MV-4-11 (cell line): ENCODE data around the gene CACNA1G.
A peak's percentile ranks its signal among the peaks of the same experiment; 100 is the strongest.

Experiments
- DNase-seq: peaks from one replicate; lab custom pipeline; 2025; lab: John Stamatoyannopoulos, UW

Gene CACNA1G

DNA sequence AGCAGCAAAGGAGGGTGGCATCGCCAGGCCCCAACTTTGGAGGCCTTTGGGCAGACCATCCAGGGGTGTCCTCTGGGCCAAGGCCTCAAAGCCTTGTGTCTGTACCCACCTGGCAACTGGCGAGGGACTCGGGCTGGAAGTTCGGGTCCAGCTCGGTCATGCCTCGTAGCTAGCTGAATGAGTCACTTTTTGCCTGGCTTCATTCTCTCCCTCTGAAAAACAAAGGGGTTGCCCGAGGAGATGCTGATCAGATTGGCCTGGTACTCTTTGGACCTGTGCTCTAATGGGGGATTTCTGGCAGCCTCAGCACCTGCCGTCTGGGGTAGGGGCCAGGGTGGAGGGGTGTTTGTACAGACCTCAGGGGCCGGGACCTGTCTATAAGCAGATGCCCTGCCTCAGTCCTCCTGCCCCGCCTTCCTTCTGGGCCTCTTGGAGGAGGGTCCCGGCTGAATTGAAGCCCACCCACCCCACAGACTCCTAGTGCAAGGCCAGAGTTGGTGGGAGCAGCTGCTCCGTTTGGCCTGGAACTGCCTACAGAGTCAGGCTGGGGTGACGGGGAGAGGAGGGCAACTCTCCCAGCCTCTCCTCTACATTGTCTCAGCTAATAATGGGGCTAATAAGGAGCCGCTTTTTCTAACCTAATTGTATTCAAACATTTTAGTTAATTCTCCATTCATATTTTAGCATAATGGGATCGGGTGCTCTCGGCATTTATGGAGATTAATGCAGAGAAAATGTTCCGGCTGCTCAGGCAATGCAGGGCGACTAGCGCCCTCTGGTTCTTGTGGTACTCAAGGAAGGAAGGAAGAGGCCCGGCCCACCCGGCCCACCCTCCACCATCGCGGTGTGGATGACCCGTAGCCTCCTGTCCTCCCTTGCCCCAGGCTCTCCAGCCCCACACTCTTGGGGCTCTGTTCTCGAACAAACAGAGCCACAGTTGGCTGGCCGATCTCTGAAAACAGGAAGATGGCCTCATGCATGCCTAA, 52.8 kb downstream of the CACNA1G start:
- no peak for DNase-seq

DNA sequence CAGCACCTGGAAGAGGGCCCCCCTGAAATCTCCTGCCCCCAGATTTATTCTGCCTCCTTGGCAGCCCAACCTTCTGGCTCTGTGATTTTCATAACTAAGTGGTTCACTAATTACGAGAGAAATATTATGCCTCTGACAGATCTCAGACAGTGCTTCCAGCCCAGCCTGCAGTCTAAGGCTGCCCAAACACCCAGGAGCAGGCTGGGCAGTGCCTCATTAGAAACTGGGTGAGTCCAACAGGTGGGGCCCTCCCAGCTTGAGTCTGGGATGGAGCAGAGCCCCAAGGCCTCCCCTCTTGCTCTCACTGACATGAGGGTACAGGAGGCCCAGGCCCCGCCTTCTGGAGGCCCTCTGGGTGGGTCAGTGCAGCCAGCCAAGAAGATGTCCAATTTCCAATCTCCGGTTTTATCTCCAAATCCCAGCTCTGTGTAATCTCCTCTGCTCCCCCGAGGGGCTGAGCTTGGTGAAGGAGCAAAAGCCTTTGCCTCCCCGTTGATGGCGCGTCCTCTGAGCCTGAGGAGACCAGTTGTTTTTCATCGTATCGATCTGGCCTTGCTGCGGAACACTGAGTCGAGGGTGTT, 54.0 kb downstream of the CACNA1G start:
- no peak for DNase-seq

DNA sequence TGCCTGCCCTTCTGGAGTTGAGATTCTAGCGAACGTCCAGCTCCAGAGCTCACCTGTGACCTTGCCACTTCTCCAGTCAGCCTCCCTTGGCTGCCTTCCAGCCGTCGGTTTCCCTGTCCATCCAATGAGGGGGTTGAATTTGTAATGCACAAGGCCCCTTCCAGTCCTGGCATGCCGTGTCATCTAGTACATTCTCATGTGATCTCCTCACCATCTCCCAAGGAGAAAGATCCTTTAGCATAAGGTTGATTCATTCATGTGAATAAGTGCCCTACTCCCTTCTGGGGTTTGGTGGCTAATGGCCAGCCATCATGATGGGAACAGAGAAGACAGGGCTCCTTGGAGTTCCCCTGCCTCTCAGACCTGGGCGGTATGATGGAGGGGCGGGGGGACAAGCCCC, 55.3 kb downstream of the CACNA1G start:
- no peak for DNase-seq

DNA sequence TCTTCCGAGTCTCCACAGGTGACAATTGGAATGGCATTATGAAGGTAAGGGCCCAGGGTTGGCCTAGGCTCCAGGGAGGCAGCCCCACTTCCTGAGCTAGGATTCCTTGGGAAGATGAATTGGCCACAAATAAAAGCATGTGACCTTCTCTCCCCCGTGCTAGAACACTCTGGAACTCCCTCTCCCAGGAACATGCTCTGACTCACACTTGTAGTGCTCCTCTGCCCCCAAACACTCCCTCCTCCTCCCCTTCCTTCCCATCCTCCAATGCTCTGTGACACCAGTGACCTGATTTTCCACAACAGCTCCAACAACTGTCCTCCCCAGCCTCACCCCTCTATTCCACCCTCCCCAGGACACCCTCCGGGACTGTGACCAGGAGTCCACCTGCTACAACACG, 57.8 kb downstream of the CACNA1G start:
- no peak for DNase-seq

DNA sequence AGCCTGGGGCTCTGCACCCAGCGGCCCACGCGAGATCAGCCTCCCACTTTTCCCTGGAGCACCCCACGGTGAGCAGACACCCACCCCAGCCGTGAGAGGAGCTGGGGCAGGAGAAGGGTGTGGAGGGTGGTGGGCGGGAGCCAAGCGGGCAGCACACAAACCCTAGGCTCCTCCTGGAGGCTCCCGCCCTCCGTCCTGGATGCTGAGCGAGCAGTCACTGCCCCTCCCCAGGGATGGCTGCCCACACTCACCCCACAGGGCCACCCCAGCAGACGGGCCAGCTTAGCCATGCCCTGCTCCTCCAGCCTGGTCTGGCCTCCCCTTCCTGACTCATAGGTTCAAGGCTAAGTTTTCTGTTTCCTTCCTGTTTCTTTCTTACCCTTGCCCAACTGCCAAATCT, 58.4 kb downstream of the CACNA1G start:
- peak; percentile 69 for DNase-seq

DNA sequence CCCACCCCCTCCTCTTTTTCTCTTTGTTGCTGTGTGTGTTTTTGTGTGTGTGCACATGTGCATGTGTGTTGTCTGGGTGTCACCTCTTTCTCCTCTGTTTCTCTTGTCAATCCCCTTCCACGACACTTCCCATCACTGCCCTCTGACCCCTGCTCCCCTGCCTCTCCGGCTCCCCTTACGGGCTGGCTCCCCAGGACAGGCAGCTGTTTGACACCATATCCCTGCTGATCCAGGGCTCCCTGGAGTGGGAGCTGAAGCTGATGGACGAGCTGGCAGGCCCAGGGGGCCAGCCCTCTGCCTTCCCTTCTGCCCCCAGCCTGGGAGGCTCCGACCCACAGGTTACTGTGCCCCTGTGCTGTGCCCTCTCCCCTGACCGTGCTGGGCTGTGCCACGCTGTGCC, 59.0 kb downstream of the CACNA1G start:
- no peak for DNase-seq

DNA sequence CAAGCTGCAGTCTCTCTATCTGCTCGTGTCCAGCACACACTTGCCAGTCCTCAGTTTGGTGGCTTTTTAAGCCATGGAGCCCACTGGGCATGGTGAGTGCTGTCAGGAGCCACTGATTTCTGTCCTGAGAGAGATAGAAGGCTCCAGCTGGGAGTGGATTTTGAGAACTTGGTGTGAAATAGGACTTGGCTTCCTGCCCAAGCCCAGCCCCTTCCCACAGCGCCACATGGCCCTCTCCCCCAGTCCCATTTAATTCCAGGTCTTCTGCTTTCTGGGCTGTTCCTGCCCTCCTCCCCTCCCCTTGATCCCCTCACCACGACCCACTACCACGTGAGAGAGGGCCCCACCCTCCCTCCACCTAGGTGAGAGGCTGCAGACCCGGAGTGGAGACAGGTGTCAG, 59.7 kb downstream of the CACNA1G start:
- DNase-seq: no peak

DNA sequence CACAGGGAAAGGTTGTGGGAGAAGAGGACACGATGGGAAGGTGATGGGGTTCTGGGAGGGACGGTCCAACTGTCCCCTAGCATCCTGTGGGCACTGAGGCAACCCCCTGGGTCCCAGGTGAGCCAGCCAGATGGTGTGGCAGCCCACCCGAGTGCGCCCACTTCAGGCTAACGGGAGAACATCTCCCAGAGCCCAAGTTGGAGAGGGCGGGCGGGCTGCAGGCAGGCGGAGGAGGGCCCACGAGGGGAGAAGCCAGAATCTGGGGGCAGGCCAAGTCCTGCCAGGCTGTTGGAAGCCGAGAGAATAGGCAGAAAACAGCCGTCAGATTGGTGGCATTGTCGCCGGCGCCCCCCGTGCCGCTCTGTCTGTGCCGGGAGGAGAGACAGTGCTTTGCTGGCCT, 60.3 kb downstream of the CACNA1G start:
- no peak for DNase-seq

DNA sequence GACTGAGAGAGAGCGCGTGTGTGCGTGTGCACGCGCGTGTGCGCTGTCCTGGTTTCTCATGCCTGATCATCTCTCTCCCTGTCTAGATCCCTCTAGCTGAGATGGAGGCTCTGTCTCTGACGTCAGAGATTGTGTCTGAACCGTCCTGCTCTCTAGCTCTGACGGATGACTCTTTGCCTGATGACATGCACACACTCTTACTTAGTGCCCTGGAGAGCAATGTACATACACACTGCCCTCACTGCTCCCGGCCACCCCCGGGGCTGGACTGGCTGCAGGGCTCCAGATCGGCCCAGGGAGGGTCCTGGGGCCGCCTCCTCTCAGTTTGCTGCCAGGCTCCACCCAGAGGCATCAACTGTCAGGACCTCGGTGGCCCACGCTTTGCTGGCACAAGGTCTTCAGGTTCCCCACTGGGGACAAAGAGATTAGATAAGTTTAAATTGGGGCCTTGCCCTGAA, 61.1 kb downstream of the CACNA1G start:
- peak; percentile 68 for DNase-seq

DNA sequence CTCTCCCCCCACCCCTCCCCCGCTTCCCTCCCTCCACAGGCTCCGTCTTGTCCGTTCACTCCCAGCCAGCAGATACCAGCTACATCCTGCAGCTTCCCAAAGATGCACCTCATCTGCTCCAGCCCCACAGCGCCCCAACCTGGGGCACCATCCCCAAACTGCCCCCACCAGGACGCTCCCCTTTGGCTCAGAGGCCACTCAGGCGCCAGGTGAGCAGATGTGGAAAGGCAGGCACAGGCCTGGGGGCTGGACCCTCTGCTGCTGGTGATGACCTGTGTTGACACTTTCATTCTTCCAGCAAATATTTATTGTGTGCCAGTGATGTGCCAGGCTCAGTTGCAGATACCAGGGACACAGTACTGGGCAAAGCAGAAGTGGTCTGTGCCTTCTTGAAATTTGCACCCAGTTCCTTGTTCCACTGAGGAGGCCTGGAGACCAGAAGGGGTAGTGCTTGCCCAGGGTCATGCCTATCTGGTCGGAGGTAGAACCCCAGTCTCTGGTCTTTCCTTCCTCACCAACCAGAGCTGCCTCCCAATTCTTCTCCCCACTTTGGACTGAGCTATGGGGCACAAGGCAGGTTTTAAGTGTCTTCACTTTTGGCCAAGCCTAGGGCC, 63.9 kb downstream of the CACNA1G start:
- peak; percentile 22 for DNase-seq

DNA sequence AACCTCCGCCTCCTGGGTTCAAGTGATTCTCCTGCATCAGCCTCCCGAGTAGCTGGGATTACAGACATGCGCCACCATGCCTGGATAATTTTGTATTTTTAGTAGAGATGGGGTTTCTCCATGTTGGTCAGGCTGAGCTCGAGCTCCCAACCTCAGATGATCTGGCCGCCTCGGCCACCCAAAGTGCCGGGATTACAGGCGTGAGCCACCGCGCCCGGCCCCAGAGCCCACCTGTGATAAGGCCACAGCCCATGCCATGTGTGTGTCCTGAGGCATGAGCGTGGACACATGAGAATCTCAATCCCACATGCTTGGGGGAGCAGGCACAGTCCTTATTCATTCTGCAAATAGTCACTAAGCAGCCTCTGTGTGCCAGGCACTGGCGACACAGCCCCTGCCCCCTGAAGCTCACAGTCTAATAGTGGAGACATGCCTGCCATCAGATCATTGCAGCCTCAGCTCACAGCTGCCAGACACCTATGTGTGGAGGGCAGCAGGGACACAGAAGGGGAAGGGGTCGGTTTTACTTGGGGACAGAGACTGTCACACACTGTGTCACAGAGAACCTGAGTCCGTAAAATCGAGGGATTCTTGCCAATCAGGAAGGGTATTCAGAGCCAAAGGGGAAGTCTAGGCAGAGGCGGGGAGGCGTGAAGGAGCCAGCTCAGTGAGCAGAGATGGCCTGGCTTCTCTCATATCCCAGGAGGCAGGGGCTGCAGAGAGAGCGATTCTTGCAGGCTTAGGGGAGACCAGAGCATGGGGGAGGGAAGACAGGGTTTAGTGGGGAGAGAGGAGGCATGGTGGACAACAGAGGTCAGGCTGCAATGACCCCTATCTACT, 64.7 kb downstream of the CACNA1G start:
- no peak for DNase-seq

DNA sequence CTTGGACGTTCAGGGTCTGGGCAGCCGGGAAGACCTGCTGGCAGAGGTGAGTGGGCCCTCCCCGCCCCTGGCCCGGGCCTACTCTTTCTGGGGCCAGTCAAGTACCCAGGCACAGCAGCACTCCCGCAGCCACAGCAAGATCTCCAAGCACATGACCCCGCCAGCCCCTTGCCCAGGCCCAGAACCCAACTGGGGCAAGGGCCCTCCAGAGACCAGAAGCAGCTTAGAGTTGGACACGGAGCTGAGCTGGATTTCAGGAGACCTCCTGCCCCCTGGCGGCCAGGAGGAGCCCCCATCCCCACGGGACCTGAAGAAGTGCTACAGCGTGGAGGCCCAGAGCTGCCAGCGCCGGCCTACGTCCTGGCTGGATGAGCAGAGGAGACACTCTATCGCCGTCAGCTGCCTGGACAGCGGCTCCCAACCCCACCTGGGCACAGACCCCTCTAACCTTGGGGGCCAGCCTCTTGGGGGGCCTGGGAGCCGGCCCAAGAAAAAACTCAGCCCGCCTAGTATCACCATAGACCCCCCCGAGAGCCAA, 65.6 kb downstream of the CACNA1G start:
- peak; percentile 35 for DNase-seq

DNA sequence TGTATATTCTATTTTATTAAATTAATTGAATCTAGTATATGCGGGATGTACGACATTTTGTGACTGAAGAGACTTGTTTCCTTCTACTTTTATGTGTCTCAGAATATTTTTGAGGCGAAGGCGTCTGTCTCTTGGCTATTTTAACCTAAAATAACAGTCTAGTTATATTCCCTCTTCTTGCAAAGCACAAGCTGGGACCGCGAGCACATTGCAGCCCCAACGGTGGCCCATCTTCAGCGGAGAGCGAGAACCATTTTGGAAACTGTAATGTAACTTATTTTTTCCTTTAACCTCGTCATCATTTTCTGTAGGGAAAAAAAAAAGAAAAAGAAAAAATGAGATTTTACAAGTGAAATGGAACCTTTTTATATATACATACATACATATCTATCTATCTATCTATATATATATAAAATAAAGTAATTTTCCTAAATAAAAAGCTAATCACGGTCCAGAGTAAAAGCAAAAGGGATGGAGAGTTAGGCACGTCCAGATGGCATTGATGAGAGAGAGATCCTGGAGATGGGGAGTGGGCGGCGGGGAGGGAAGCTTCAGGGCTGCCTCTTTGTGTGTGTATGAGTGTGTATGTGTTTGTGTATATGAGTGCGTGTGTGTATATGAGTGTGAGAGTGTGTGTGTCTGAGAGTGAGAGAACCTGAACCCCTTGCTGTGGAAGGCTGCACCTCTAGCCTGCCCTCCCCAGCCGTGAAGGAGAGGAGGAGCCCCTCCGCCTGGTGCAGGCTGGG, 66.7 kb downstream of the CACNA1G start:
- DNase-seq: no peak

DNA sequence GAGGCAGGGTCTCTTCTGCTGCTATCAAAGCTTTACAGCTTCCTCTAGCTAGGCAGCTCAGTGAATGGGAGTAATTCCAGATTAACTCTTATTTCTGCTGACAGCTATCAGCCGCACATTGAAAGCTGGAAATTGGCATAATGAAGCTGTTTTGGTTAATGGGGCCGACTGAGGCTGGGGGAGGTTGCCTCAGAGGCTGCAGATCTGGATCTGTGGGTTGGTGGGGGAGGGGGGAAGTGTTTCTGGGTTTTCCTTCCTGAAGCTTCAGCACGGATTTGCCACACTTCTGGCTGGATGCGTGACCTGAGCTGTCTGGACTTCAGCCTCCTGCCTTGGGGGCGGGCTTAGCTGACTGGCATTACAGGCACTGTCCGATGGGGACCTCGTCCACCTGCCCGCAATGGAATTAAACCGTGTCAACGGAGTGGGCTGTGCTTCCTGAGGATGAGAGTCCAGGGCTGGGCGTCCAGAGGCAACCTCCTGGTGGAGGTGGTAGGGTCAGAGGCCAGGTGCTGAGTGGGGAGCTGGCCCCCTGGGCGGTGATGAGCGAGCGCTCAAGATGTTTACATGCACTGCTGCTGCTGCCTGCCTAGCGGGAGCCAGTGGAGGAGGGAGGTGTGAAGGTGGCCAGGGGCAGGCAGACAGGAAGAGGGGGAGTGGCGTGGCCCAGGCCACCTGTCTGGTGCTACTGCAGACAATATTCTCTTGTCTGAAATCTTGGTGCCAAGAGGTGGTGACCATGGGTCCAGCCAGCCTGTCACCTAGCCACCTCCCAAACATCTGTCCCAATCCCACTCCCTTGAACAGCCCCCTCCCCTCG, 67.5 kb downstream of the CACNA1G start:
- peak; percentile 3 for DNase-seq

DNA sequence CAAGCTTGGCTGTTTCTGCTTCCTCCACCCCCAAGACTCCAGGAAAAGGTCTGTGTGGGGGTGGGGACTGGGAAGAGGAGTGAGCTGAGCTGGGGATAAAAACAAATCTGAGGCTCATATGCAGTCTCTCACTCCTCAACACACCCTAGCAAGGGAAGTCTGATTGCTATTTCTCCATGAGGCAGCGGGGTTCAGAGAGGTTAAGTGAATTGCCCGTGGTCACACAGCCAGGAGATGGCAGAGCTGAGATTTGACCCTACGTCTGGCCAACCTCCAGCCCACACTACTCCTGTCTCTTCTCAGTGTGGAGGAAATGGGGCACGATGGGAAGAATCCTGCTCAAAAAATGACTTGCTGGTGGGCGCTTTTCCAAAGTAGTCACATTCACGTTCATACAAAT, 69.4 kb downstream of the CACNA1G start:
- DNase-seq: no peak

DNA sequence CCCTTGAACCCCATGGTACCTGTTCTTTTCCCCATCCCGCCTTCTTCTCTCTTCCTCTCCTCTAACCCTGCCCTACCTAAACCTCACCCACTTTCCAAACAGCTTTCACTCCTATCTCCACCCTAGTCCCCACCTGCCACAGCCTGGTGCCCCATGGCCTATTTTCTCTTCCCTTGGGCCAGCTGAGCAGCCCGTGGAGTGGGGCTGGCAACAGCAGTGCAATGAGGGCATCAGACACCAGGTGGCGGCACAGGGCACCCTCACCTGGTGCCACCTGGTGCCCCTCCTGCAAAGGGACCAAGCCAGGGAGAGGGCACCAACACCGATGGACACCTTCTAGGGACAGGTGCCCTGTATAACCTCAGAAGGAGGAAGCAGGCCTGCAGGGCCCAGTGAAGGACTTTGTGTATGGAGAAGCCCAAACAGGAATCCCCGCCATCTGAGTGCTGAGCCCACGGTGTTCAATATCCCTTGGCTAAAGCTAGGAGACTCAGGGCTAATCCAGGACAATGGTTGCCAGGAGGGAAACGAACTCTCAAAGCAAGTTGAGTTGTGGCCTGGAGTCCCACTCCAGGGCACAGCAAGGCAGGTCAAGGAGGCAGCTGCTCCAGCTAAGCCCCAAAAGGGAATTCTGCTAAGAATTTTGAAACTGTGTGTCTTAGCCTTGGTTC, 70.1 kb downstream of the CACNA1G start:
- DNase-seq: no peak

DNA sequence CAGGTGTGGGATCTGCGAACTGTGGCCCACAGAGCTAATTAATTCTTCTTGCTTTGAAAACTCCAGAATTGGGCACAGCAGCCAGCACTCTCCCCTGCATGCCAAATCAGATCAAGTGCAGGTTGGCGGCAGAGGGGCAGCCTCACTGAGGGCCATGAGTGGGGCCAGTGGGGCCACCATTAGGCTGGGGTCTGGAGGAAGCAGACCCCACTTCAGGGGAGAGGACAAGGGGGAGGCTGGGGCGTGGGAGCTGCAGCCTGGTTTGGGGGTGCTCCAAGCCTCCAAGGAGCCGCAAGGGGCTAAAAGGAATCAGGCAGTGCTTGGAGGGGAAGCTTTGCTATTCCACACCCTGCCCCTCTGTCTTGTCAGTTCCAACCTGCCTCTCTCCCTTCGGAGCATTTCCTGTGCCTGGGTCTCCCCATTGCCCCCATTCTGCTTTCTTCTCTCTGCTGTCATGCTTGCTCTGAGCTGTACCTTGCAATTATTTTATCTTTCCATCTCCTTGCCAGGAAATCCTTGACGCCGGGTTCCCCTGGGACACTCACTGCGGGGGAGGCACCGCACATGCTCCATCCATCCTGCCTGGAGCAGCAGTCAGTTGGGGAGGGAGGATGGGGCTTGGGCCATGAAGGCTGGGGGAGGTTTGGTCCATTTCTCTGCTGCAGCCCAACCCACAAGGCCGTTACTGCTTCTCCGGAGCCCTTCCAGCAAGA, 70.8 kb downstream of the CACNA1G start:
- no peak for DNase-seq

DNA sequence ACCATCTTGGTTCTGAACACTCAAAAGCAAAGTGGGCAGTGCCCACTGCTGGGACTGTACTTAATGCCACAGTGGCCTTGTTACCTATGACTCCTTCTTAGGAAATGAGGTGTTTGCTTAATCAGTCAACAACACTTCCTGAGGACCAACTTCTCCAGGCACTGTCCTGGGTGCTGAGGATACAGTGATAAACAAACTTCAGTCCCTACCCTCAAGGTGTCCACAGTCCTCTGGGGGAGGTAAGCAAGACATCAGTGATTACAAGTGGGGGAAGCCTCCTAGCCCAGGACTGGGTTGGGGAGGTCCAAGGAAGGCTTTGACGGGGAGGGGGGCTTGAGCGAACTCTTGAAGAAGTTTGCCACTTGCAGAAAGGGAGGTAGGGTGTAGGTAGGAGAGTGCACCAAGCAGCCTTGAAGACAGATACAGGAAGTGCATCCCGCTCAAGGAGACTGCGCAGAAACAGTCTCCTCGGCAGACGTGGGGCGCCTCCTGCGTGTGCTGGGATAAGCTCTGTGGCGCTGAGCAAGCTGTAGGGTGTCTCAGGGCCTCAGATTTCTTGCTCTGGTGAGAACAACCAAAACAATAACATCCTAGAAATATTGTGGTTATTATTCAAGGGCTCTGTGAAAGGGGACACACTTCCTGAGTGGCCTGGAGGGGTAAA, 71.5 kb downstream of the CACNA1G start:
- DNase-seq: no peak
